Mesendoderm (in vitro differentiated cells): ENCODE results near the gene ATP1A4.

Experiments used
- DNase-seq: peaks from one replicate; pipeline ENCODE4 v3.0.0; 2013
- H2AK5ac ChIP-seq: 2 replicates; pipeline ENCODE4 v1.6.1; 2013; ENCODE audit warnings: low read length, inconsistent platforms
- H2BK120ac ChIP-seq: 2 replicates; pipeline ENCODE4 v1.6.1; 2013; ENCODE audit warnings: low read depth, mild to moderate bottlenecking, low read length, moderate library complexity, mixed read lengths
- H2BK15ac ChIP-seq: replicated peaks from 2 replicates; pipeline ENCODE4 v1.6.1; 2013; ENCODE audit warnings: low read depth, mild to moderate bottlenecking, moderate library complexity
- H2BK5ac ChIP-seq: 2 replicates; pipeline ENCODE4 v1.6.1; 2013; ENCODE audit warnings: low read length, inconsistent platforms
- H3K18ac ChIP-seq: 2 replicates; pipeline ENCODE4 v1.6.1; 2013; ENCODE audit warnings: mild to moderate bottlenecking, low read length, mixed read lengths
- H3K23ac ChIP-seq: one replicate; pipeline ENCODE4 v1.6.1; 2013; ENCODE audit warnings: low read length
- H3K27ac ChIP-seq: 2 replicates; pipeline ENCODE4 v1.5.1; 2013; ENCODE audit warnings: low read depth, mild to moderate bottlenecking, inconsistent platforms, low read length, moderate library complexity
- H3K27me3 ChIP-seq: 2 replicates; pipeline ENCODE4 v1.6.1; 2013; ENCODE audit warnings: low read length, control low read depth, mild to moderate bottlenecking, inconsistent platforms; ENCODE audit not compliant: insufficient read depth, poor library complexity
- H3K36me3 ChIP-seq: 2 replicates; pipeline ENCODE4 v1.6.1; 2013; ENCODE audit warnings: low read length, inconsistent platforms; ENCODE audit not compliant: control insufficient read depth, insufficient read depth
- H3K4ac ChIP-seq: one replicate; pipeline ENCODE4 v1.6.1; 2013; ENCODE audit warnings: low read depth, mild to moderate bottlenecking, low read length, moderate library complexity
- H3K4me1 ChIP-seq: 2 replicates; pipeline ENCODE4 v1.6.1; 2013; ENCODE audit warnings: low read depth, low read length, inconsistent platforms; ENCODE audit not compliant: control insufficient read depth
- H3K4me2 ChIP-seq: 2 replicates; pipeline ENCODE4 v1.6.1; 2013; ENCODE audit warnings: low read length
- H3K4me3 ChIP-seq: 2 replicates; pipeline ENCODE4 v1.5.1; 2013; ENCODE audit warnings: mild to moderate bottlenecking, low read length
- H3K56ac ChIP-seq: one replicate; pipeline ENCODE4 v1.6.1; 2013; ENCODE audit warnings: low read length
- H3K79me1 ChIP-seq: 2 replicates; pipeline ENCODE4 v1.6.1; 2013; ENCODE audit warnings: low read length, inconsistent platforms
- H3K79me2 ChIP-seq: 2 replicates; pipeline ENCODE4 v1.6.1; 2013; ENCODE audit warnings: mild to moderate bottlenecking, low read length; ENCODE audit not compliant: control insufficient read depth, insufficient read depth
- H3K9ac ChIP-seq: 2 replicates; pipeline ENCODE4 v1.6.1; 2013; ENCODE audit warnings: low read length, inconsistent platforms
- H4K5ac ChIP-seq: one replicate; pipeline ENCODE4 v1.6.1; 2013; ENCODE audit warnings: low read length
- H4K8ac ChIP-seq: one replicate; pipeline ENCODE4 v1.6.1; 2013; ENCODE audit warnings: low read depth, mild to moderate bottlenecking, control low read depth, low read length, moderate library complexity
- WGBS: extraction: QIAGEN DNeasy Blood & Tissue Kit; methylation state at CpG from one replicate; pipeline ENCODE4 v1.1.7; 2013; ENCODE audit warnings: low lambda C conversion rate, missing lambda C conversion rate; ENCODE audit not compliant: insufficient coverage; ENCODE audit errors: extremely low coverage; 5-methylcytosine and 5-hydroxymethylcytosine counted together

ATP1A4 gene

GRCh38 chr1:160139840-160140239 lies 11.6 kb upstream of the ATP1A4 start:
- Histone ChIP-seq H3K79me2 (no peaks in the 10 kb centered on the region), H3K79me1 (no peaks in the 10 kb centered on the region), H2BK15ac (no peak overlapping the region), H3K9ac (no peak overlapping the region), H3K27me3 (no peaks in the 10 kb centered on the region), H3K4ac (no peak overlapping the region), H3K4me2 (no peak overlapping the region), H3K4me3 (no peak overlapping the region), H2BK120ac (no peak overlapping the region), H3K56ac (no peak overlapping the region), H3K23ac (no peak overlapping the region), H3K4me1 (no peaks in the 10 kb centered on the region), H4K8ac (no peak overlapping the region), H4K5ac (no peak overlapping the region), H3K36me3 (no peaks in the 10 kb centered on the region), H3K18ac (no peak overlapping the region), H2BK5ac (no peak overlapping the region), H2AK5ac (no peak overlapping the region), H3K27ac (no peak overlapping the region)
- WGBS: no CpG with 5 or more reads among the region's 8 CpGs
- DNase-seq: no peak

GRCh38 chr1:160143695-160144094 lies 7.7 kb upstream of the ATP1A4 start:
- Histone ChIP-seq H3K4me2 (no peak overlapping the region), H3K79me2 (no peaks in the 10 kb centered on the region)

GRCh38 chr1:160144921-160145320 lies 6.5 kb upstream of the ATP1A4 start:
- DNase-seq: peak; percentile 66
- H3K4me1 ChIP-seq: no peaks in the 10 kb centered on the region
- H2BK15ac ChIP-seq: no peak overlapping the region
- no peak overlapping the region for H4K8ac ChIP-seq
- no peak overlapping the region for H3K18ac ChIP-seq
- WGBS: no CpG with 5 or more reads among the region's 4 CpGs
- no peak overlapping the region for H3K4me3 ChIP-seq
- H3K79me2 ChIP-seq: no peaks in the 10 kb centered on the region
- no peak overlapping the region for H3K9ac ChIP-seq
- H3K36me3 ChIP-seq: no peaks in the 10 kb centered on the region
- H3K23ac ChIP-seq: no peak overlapping the region
- no peaks in the 10 kb centered on the region for H3K79me1 ChIP-seq
- H3K27ac ChIP-seq: no peak overlapping the region
- H2BK120ac ChIP-seq: no peak overlapping the region
- no peaks in the 10 kb centered on the region for H3K27me3 ChIP-seq
- H3K4ac ChIP-seq: no peak overlapping the region
- no peak overlapping the region for H3K56ac ChIP-seq
- H2BK5ac ChIP-seq: no peak overlapping the region
- H4K5ac ChIP-seq: no peak overlapping the region
- no peak overlapping the region for H2AK5ac ChIP-seq
- no peak overlapping the region for H3K4me2 ChIP-seq

More at GRCh38 chr1:160143695-160144094, 7.7 kb upstream of the ATP1A4 start:
- Histone ChIP-seq H3K4ac (no peak overlapping the region), H2BK120ac (no peak overlapping the region), H3K9ac (no peak overlapping the region), H4K5ac (no peak overlapping the region), H3K4me1 (no peaks in the 10 kb centered on the region), H2BK5ac (no peak overlapping the region), H3K18ac (no peak overlapping the region), H3K4me3 (no peak overlapping the region), H3K27me3 (no peaks in the 10 kb centered on the region), H3K56ac (no peak overlapping the region), H3K27ac (no peak overlapping the region), H2BK15ac (no peak overlapping the region), H2AK5ac (no peak overlapping the region), H3K36me3 (no peaks in the 10 kb centered on the region), H3K79me1 (no peaks in the 10 kb centered on the region), H3K23ac (no peak overlapping the region), H4K8ac (no peak overlapping the region)
- no peak for DNase-seq
- no CpG with 5 or more reads among the region's 1 CpG for WGBS

GRCh38 chr1:160146107-160146506 lies 5.3 kb upstream of the ATP1A4 start:
- H3K56ac ChIP-seq: no peak overlapping the region
- no peak overlapping the region for H2BK15ac ChIP-seq
- no peak overlapping the region for H3K23ac ChIP-seq
- H3K79me1 ChIP-seq: no peaks in the 10 kb centered on the region
- H4K5ac ChIP-seq: no peak overlapping the region
- no peak overlapping the region for H3K9ac ChIP-seq
- H3K27me3 ChIP-seq: no peaks in the 10 kb centered on the region
- H3K36me3 ChIP-seq: no peaks in the 10 kb centered on the region
- no peaks in the 10 kb centered on the region for H3K79me2 ChIP-seq
- DNase-seq: no peak
- H2BK5ac ChIP-seq: no peak overlapping the region
- no peak overlapping the region for H4K8ac ChIP-seq
- no peaks in the 10 kb centered on the region for H3K4me1 ChIP-seq
- no peak overlapping the region for H2BK120ac ChIP-seq
- no peak overlapping the region for H3K4me3 ChIP-seq
- no peak overlapping the region for H3K4me2 ChIP-seq
- H3K4ac ChIP-seq: no peak overlapping the region
- H3K18ac ChIP-seq: no peak overlapping the region
- no peak overlapping the region for H2AK5ac ChIP-seq
- WGBS: no CpG with 5 or more reads among the region's 14 CpGs
- no peak overlapping the region for H3K27ac ChIP-seq

GRCh38 chr1:160148121-160148520 lies 3.3 kb upstream of the ATP1A4 start:
- Histone ChIP-seq H2BK120ac (no peak overlapping the region), H3K23ac (no peak overlapping the region)

GRCh38 chr1:160149233-160149632 lies 2.2 kb upstream of the ATP1A4 start:
- H2BK120ac ChIP-seq: no peak overlapping the region
- no peak overlapping the region for H3K23ac ChIP-seq
- H3K36me3 ChIP-seq: no peaks in the 10 kb centered on the region
- no peak overlapping the region for H3K4me2 ChIP-seq
- H2BK15ac ChIP-seq: no peak overlapping the region
- no peaks in the 10 kb centered on the region for H3K79me2 ChIP-seq
- H3K56ac ChIP-seq: no peak overlapping the region
- no peak overlapping the region for H4K5ac ChIP-seq
- H2BK5ac ChIP-seq: no peak overlapping the region
- H4K8ac ChIP-seq: no peak overlapping the region
- H3K4ac ChIP-seq: no peak overlapping the region
- no peak overlapping the region for H2AK5ac ChIP-seq
- H3K27ac ChIP-seq: no peak overlapping the region
- H3K4me1 ChIP-seq: no peaks in the 10 kb centered on the region
- no peak overlapping the region for H3K4me3 ChIP-seq
- H3K27me3 ChIP-seq: no peaks in the 10 kb centered on the region
- no peaks in the 10 kb centered on the region for H3K79me1 ChIP-seq
- H3K9ac ChIP-seq: no peak overlapping the region
- no peak for DNase-seq
- no peak overlapping the region for H3K18ac ChIP-seq

More at GRCh38 chr1:160148121-160148520, 3.3 kb upstream of the ATP1A4 start:
- H3K27me3 ChIP-seq: no peaks in the 10 kb centered on the region
- H3K9ac ChIP-seq: no peak overlapping the region
- no CpG with 5 or more reads among the region's 3 CpGs for WGBS
- no peak overlapping the region for H4K8ac ChIP-seq
- H3K18ac ChIP-seq: no peak overlapping the region
- no peaks in the 10 kb centered on the region for H3K79me2 ChIP-seq
- DNase-seq: no peak
- H3K79me1 ChIP-seq: no peaks in the 10 kb centered on the region
- no peak overlapping the region for H3K27ac ChIP-seq
- H3K4me3 ChIP-seq: no peak overlapping the region
- no peak overlapping the region for H2BK5ac ChIP-seq
- no peak overlapping the region for H3K4ac ChIP-seq
- no peak overlapping the region for H3K56ac ChIP-seq
- no peak overlapping the region for H2BK15ac ChIP-seq
- no peaks in the 10 kb centered on the region for H3K36me3 ChIP-seq
- no peak overlapping the region for H2AK5ac ChIP-seq
- no peaks in the 10 kb centered on the region for H3K4me1 ChIP-seq
- H3K4me2 ChIP-seq: no peak overlapping the region
- H4K5ac ChIP-seq: no peak overlapping the region
